Measurements from ENCODE around the gene USP36.

USP36 gene

GRCh38 chr17:78857266-78857665 is 16.7 kb upstream of the USP36 start:
- no peaks in the 10 kb centered on the region for H3K9me3 Mint-ChIP-seq
- ATAC-seq (no peak), DNase-seq (no peak)
- H3K4me1 Mint-ChIP-seq, result no peaks in the 10 kb centered on the region
- H3K27me3 Mint-ChIP-seq, result no peaks in the 10 kb centered on the region
- H3K36me3 Mint-ChIP-seq (ENCODE audit: low read depth), result no peaks in the 10 kb centered on the region
- H3K27ac Mint-ChIP-seq, result no peak overlapping the region
- H3K4me3 Mint-ChIP-seq, result no peak overlapping the region

- Mint-ChIP-seq H3K4me1 (no peaks in the 10 kb centered on the region), H3K27me3 (no peaks in the 10 kb centered on the region)
Measured at GRCh38 chr17:78855561-78856165, 15.0 kb upstream of the USP36 start.

GRCh38 chr17:78854508-78854907 is 13.9 kb upstream of the USP36 start:
- Mint-ChIP-seq H3K36me3 (ENCODE audit: low read depth) (no peaks in the 10 kb centered on the region), H3K4me3 (no peak overlapping the region), H3K4me1 (no peaks in the 10 kb centered on the region), H3K9me3 (no peaks in the 10 kb centered on the region), H3K27ac (no peak overlapping the region), H3K27me3 (no peaks in the 10 kb centered on the region)
- DNase-seq, result no peak
- no peak for ATAC-seq

More at GRCh38 chr17:78855561-78856165, 15.0 kb upstream of the USP36 start:
- H3K27ac Mint-ChIP-seq, result no peak overlapping the region
- no peaks in the 10 kb centered on the region for H3K9me3 Mint-ChIP-seq
- DNase-seq (no peak), ATAC-seq (no peak)
- no peak overlapping the region for H3K4me3 Mint-ChIP-seq
- H3K36me3 Mint-ChIP-seq (ENCODE audit: low read depth), result no peaks in the 10 kb centered on the region

GRCh38 chr17:78853926-78854394 is 13.3 kb upstream of the USP36 start:
- H3K9me3 Mint-ChIP-seq, result no peaks in the 10 kb centered on the region
- no peaks in the 10 kb centered on the region for H3K36me3 Mint-ChIP-seq (ENCODE audit: low read depth)
- DNase-seq (no peak), ATAC-seq (no peak)
- H3K4me3 Mint-ChIP-seq, result no peak overlapping the region
- H3K4me1 Mint-ChIP-seq, result no peaks in the 10 kb centered on the region
- no peak overlapping the region for H3K27ac Mint-ChIP-seq
- no peaks in the 10 kb centered on the region for H3K27me3 Mint-ChIP-seq

GRCh38 chr17:78852709-78853121 is 12.1 kb upstream of the USP36 start:
- no peak overlapping the region for H3K27ac Mint-ChIP-seq
- no peaks in the 10 kb centered on the region for H3K36me3 Mint-ChIP-seq (ENCODE audit: low read depth)
- ATAC-seq, result no peak
- no peak overlapping the region for H3K4me3 Mint-ChIP-seq
- no peaks in the 10 kb centered on the region for H3K27me3 Mint-ChIP-seq
- no peaks in the 10 kb centered on the region for H3K4me1 Mint-ChIP-seq
- no peak for DNase-seq
- no peaks in the 10 kb centered on the region for H3K9me3 Mint-ChIP-seq

- Mint-ChIP-seq H3K4me1 (peaks cover 4% of the 10 kb centered on the region), H3K36me3 (ENCODE audit: low read depth) (no peaks in the 10 kb centered on the region), H3K4me3 (no peak overlapping the region), H3K27me3 (no peaks in the 10 kb centered on the region), H3K27ac (no peak overlapping the region), H3K9me3 (no peaks in the 10 kb centered on the region)
- no peak for ATAC-seq
- no peak for DNase-seq
Measured at GRCh38 chr17:78849026-78849425, 8.4 kb upstream of the USP36 start.

GRCh38 chr17:78847052-78847451 is 6.4 kb upstream of the USP36 start:
- Mint-ChIP-seq H3K27me3 (no peaks in the 10 kb centered on the region), H3K4me3 (no peak overlapping the region)

GRCh38 chr17:78844301-78845005 is 3.8 kb upstream of the USP36 start:
- Mint-ChIP-seq H3K4me1 (peaks cover 18% of the 10 kb centered on the region), H3K36me3 (ENCODE audit: low read depth) (peaks cover 3% of the 10 kb centered on the region), H3K4me3 (no peak overlapping the region), H3K9me3 (no peaks in the 10 kb centered on the region), H3K27ac (no peak overlapping the region), H3K27me3 (no peaks in the 10 kb centered on the region)
- ATAC-seq, result no peak
- no peak for DNase-seq

More at GRCh38 chr17:78847052-78847451, 6.4 kb upstream of the USP36 start:
- ATAC-seq, result no peak
- Mint-ChIP-seq H3K4me1 (peaks cover 9% of the 10 kb centered on the region), H3K27ac (no peak overlapping the region), H3K36me3 (ENCODE audit: low read depth) (no peaks in the 10 kb centered on the region), H3K9me3 (no peaks in the 10 kb centered on the region)
- no peak for DNase-seq

- Mint-ChIP-seq H3K36me3 (ENCODE audit: low read depth) (peaks cover 14% of the 10 kb centered on the region), H3K9me3 (no peaks in the 10 kb centered on the region), H3K4me3 (no peak overlapping the region), H3K4me1 (peaks cover 31% of the 10 kb centered on the region), H3K27ac (no peak overlapping the region), H3K27me3 (no peaks in the 10 kb centered on the region)
- DNase-seq (peak; percentile 63), ATAC-seq (no peak)
Measured at GRCh38 chr17:78842881-78843565, 2.4 kb upstream of the USP36 start.

GRCh38 chr17:78840530-78840779 is 159 bp downstream of the USP36 start:
- H3K27ac Mint-ChIP-seq, result peak overlapping the region; percentile 92
- H3K36me3 Mint-ChIP-seq (ENCODE audit: low read depth), result peaks cover 37% of the 10 kb centered on the region
- ATAC-seq (no peak), DNase-seq (no peak)
- peak overlapping the region; percentile 95 for H3K4me3 Mint-ChIP-seq
- peaks cover 37% of the 10 kb centered on the region for H3K4me1 Mint-ChIP-seq
- no peaks in the 10 kb centered on the region for H3K27me3 Mint-ChIP-seq
- H3K9me3 Mint-ChIP-seq, result no peaks in the 10 kb centered on the region

GRCh38 chr17:78839762-78840529 is 668 bp downstream of the USP36 start:
- Mint-ChIP-seq H3K27ac (peak overlapping the region; percentile 94), H3K27me3 (no peaks in the 10 kb centered on the region), H3K4me3 (peak overlapping the region; percentile 95), H3K36me3 (ENCODE audit: low read depth) (peaks cover 37% of the 10 kb centered on the region), H3K4me1 (peaks cover 37% of the 10 kb centered on the region), H3K9me3 (no peaks in the 10 kb centered on the region)
- ATAC-seq (peak; percentile 3), DNase-seq (peak; percentile 50)

- H3K36me3 Mint-ChIP-seq (ENCODE audit: low read depth), result peaks cover 41% of the 10 kb centered on the region
- DNase-seq, result no peak
- ATAC-seq, result no peak
- H3K27ac Mint-ChIP-seq, result peak overlapping the region; percentile 94
- peak overlapping the region; percentile 95 for H3K4me3 Mint-ChIP-seq
- peaks cover 36% of the 10 kb centered on the region for H3K4me1 Mint-ChIP-seq
- H3K27me3 Mint-ChIP-seq, result no peaks in the 10 kb centered on the region
- H3K9me3 Mint-ChIP-seq, result no peaks in the 10 kb centered on the region
Measured at GRCh38 chr17:78839235-78839761, 1.3 kb downstream of the USP36 start.

GRCh38 chr17:78838574-78839005 is 2.0 kb downstream of the USP36 start:
- H3K36me3 Mint-ChIP-seq (ENCODE audit: low read depth), result peaks cover 48% of the 10 kb centered on the region
- H3K27ac Mint-ChIP-seq, result peak overlapping the region; percentile 94
- H3K4me1 Mint-ChIP-seq, result peaks cover 30% of the 10 kb centered on the region
- DNase-seq, result no peak
- H3K9me3 Mint-ChIP-seq, result no peaks in the 10 kb centered on the region
- H3K4me3 Mint-ChIP-seq, result peak overlapping the region; percentile 95
- H3K27me3 Mint-ChIP-seq, result no peaks in the 10 kb centered on the region
- no peak for ATAC-seq

- Mint-ChIP-seq H3K36me3 (ENCODE audit: low read depth) (peaks cover 69% of the 10 kb centered on the region), H3K4me3 (no peak overlapping the region), H3K9me3 (no peaks in the 10 kb centered on the region), H3K27ac (no peak overlapping the region), H3K27me3 (no peaks in the 10 kb centered on the region), H3K4me1 (peaks cover 24% of the 10 kb centered on the region)
- DNase-seq (no peak), ATAC-seq (no peak)
Measured at GRCh38 chr17:78836420-78837021, 4.1 kb downstream of the USP36 start.
